ENCODE measurements around the gene SPEN. TPM values are rescaled to one million over a fixed set of nuclear protein-coding genes. Genes with fewer than 3 reads are reported as not detected.

SPEN gene
- total and polyA plus RNA-seq, 9 of the 15 experiments (the other 6 are each of a cell fraction or from before 2014, with no cell fraction given): 5.7 to 87.5 (median 27.2) TPM

DNA sequence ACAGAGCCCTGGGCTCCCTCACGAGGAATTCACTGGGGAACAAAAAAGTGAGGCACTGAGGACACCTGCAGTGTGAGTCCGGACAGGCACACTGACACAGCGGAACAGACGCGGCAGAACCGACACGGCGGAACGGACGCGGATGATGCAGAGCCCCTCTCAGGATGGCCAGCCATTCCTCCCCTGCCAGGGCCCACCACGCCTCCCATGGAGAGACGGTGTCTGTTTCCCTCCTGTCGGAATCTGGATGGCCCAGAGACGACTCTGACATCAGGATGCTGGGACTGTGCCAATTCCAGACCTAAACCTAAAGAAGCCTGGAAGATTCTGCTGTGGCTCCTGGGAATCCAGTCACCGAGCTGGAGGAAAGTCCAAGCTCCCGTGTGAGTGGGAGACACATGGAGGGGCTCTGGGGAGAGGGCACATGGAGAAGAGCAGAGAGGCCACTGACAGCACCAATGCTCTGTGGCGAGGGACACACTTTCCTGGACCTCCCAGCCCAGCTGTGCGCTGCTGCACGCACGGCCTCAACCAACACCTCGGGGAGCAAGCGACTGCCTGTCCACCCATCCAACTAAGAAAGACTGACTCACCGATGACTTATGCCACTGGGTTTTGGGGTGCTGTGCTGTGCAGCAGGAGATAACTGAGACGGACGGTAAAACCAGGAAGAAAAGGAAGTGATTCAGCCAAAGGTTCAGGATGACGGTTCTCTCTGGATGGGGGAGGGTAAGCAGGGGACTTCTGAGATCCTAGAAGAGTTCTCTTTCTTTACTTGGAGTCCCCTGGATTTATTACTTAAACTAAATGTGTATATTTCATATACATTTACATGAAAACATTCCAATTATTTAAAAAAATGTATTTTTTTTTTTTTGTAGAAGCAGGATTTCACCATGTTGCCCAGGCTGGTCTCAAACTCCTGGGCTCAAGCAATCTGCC lies 105.1 kb downstream of the SPEN start (continued):
- TF ChIP-seq, protein P1, sequence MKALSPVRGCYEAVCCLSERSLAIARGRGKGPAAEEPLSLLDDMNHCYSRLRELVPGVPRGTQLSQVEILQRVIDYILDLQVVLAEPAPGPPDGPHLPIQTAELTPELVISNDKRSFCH (CRISPR knock-in tag; IDR thresholded peaks at IDR 0.05): no peak
- TF ChIP-seq, protein P1 (tag; IDR thresholded peaks at IDR 0.05): peak; percentile 59; the same call in 1 of the 2 replicates
- TF ChIP-seq EP400 (IDR thresholded peaks at IDR 0.05) (peak; percentile 88), TGIF2 (CRISPR knock-in tag; IDR thresholded peaks at IDR 0.05) (no peak), FOXA1 (IDR thresholded peaks at IDR 0.05; ENCODE audit: borderline replicate concordance) (no peak), CBX1 (IDR thresholded peaks at IDR 0.05; ENCODE audit: low read depth) (peak; percentile 68), MYNN (IDR thresholded peaks at IDR 0.05) (peak; percentile 96), MYNN (CRISPR knock-in tag; IDR thresholded peaks at IDR 0.05) (no peak), PYGO2 (tag; IDR thresholded peaks at IDR 0.05) (no peak), SRSF1 (IDR thresholded peaks at IDR 0.05; ENCODE audit: low read depth, low read length) (no peak), ETV6 (IDR thresholded peaks at IDR 0.05; ENCODE audit: borderline replicate concordance in 1 of 2, low read depth in 2 of 2, low read length in 1 of 2) (peak; percentile 63 to 85; a peak in 2 of 4 replicates), ETV6 (CRISPR knock-in tag; IDR thresholded peaks at IDR 0.05; ENCODE audit: borderline replicate concordance) (no peak), SMARCE1 (IDR thresholded peaks at IDR 0.05) (peak; percentile 100), CSDE1 (IDR thresholded peaks at IDR 0.05) (no peak; a peak in 1 of 4 replicates), MEF2A (IDR thresholded peaks at IDR 0.05; ENCODE audit: control insufficient read depth, low read depth, low read length) (peak; percentile 67; the same call in 1 of the 2 replicates), POLR2G (IDR thresholded peaks at IDR 0.05; ENCODE audit: low read depth, low read length) (peak; percentile 85), KDM5B (IDR thresholded peaks at IDR 0.05; ENCODE audit: insufficient replicate concordance, low read depth, low read length) (peak; percentile 93), NCOR1 (IDR thresholded peaks at IDR 0.05) (peak; percentile 97), HDGF (IDR thresholded peaks at IDR 0.05) (no peak), SMARCB1 (IDR thresholded peaks at IDR 0.05; ENCODE audit: insufficient read length, low read depth) (peak; percentile 56), DIDO1 (tag; IDR thresholded peaks at IDR 0.05; ENCODE audit: low read depth) (no peak; the same call in 1 of the 2 replicates), RHOXF2B (CRISPR knock-in tag; conservative IDR thresholded peaks at IDR 0.05) (no peak)
- TF ChIP-seq, protein P2, sequence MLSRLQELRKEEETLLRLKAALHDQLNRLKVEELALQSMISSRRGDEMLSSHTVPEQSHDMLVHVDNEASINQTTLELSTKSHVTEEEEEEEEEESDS (CRISPR knock-in tag; IDR thresholded peaks at IDR 0.05): no peak
- TF ChIP-seq, protein P3, sequence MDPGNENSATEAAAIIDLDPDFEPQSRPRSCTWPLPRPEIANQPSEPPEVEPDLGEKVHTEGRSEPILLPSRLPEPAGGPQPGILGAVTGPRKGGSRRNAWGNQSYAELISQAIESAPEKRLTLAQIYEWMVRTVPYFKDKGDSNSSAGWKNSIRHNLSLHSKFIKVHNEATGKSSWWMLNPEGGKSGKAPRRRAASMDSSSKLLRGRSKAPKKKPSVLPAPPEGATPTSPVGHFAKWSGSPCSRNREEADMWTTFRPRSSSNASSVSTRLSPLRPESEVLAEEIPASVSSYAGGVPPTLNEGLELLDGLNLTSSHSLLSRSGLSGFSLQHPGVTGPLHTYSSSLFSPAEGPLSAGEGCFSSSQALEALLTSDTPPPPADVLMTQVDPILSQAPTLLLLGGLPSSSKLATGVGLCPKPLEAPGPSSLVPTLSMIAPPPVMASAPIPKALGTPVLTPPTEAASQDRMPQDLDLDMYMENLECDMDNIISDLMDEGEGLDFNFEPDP (CRISPR knock-in tag; IDR thresholded peaks at IDR 0.05): 0 out of 2 replicates have a peak, but pooled peaks have one; percentile 84

All from K562 (cell line).